GM23248 (cell line): Measurements from ENCODE around the gene ALDH1A2. TPM values are rescaled to one million over a fixed set of nuclear protein-coding genes. Genes with fewer than 3 reads are reported as not detected.

Source experiments
- DNase-seq: peaks from one replicate; pipeline ENCODE4 v3.0.0-alpha.2; 2015
- H2AFZ ChIP-seq: fragments of 200-600 bp; sonication (generic); 2 replicates; pipeline ENCODE4 v1.6.1; 2016; ENCODE audit warnings: antibody characterized with exemption
- H3F3A ChIP-seq: fragments of 200-600 bp; sonication (generic); 2 replicates; pipeline ENCODE4 v1.6.1; 2016; ENCODE audit warnings: mild to moderate bottlenecking, antibody characterized with exemption, mixed run types; ENCODE audit not compliant: insufficient read depth
- H3K27ac ChIP-seq: fragments of 200-600 bp; sonication (generic); 2 replicates; pipeline ENCODE4 v1.5.1; 2016; ENCODE audit warnings: mild to moderate bottlenecking
- H3K27me3 ChIP-seq: fragments of 200-600 bp; sonication (generic); replicated peaks from 2 replicates; pipeline ENCODE4 v1.6.1; 2016; ENCODE audit warnings: mild to moderate bottlenecking; ENCODE audit not compliant: insufficient read depth
- H3K36me3 ChIP-seq: fragments of 200-600 bp; sonication (generic); 2 replicates; pipeline ENCODE4 v1.6.1; 2016; ENCODE audit warnings: low read depth, mild to moderate bottlenecking
- H3K4me1 ChIP-seq: fragments of 200-600 bp; sonication (generic); 2 replicates; pipeline ENCODE4 v1.6.1; 2016; ENCODE audit warnings: mild to moderate bottlenecking; ENCODE audit not compliant: insufficient read depth
- H3K4me2 ChIP-seq: fragments of 200-600 bp; sonication (generic); one replicate; pipeline ENCODE4 v1.6.1; 2016; ENCODE audit warnings: mild to moderate bottlenecking; ENCODE audit not compliant: unreplicated experiment
- H3K4me3 ChIP-seq: fragments of 200-600 bp; sonication (generic); 2 replicates; pipeline ENCODE4 v1.5.1; 2016; ENCODE audit warnings: mild to moderate bottlenecking
- H3K79me2 ChIP-seq: fragments of 200-600 bp; sonication (generic); 2 replicates; pipeline ENCODE4 v1.6.1; 2016; ENCODE audit warnings: mild to moderate bottlenecking; ENCODE audit not compliant: insufficient read depth
- H3K9ac ChIP-seq: fragments of 200-600 bp; sonication (generic); 2 replicates; pipeline ENCODE4 v1.6.1; 2016; ENCODE audit warnings: mild to moderate bottlenecking
- H3K9me2 ChIP-seq: fragments of 200-600 bp; sonication (generic); 2 replicates; pipeline ENCODE4 v1.6.1; 2016; ENCODE audit warnings: mixed run types, mild to moderate bottlenecking, moderate library complexity; ENCODE audit not compliant: insufficient read depth
- H3K9me3 ChIP-seq: fragments of 200-600 bp; sonication (generic); one replicate; pipeline ENCODE4 v1.6.1; 2017; ENCODE audit warnings: low read depth
- H4K20me1 ChIP-seq: fragments of 200-600 bp; sonication (generic); 2 replicates; pipeline ENCODE4 v1.6.0; 2016; ENCODE audit not compliant: insufficient read depth
- EZH2 ChIP-seq: fragments of 200-600 bp; sonication (generic); IDR thresholded peaks from 2 replicates; pipeline ENCODE4 v1.6.1; 2018; ENCODE audit warnings: antibody characterized with exemption, mild to moderate bottlenecking; ENCODE audit not compliant: insufficient read depth, poor library complexity, severe bottlenecking
- EZH2phosphoT487 ChIP-seq: fragments of 200-600 bp; sonication (generic); IDR thresholded peaks from 2 replicates; pipeline ENCODE4 v1.6.1; 2018; ENCODE audit warnings: antibody characterized with exemption, moderate library complexity, mild to moderate bottlenecking, low read depth; ENCODE audit not compliant: insufficient read depth
- WGBS, 2 experiments: methylation state at CpG; one replicate each; pipeline ENCODE4 v1.1.6; 2015 to 2017; ENCODE audit warnings: low lambda C conversion rate in 2 of 2, low coverage in 1 of 2; ENCODE audit errors: missing lambda C conversion rate in 2 of 2; 5-methylcytosine and 5-hydroxymethylcytosine counted together
- in situ Hi-C: fragments of 300-500 bp; cut with MboI; formaldehyde crosslinking; loops from 2 replicates; pipeline ENCODE4 v1.15.0; 2020
- polyA plus RNA-seq: library from polyadenylated mRNA; unstranded; fragments of >200 nt; fragmentation: Nextera tagmentation; extraction: Ambion mirVana; gene quantifications from 2 replicates; pipeline ENCODE4 v1.2.1, GENCODE V29; 2016
- total RNA-seq: library from RNA; depleted of rRNA; stranded (reverse); fragments of >200 nt; shearing (Covaris generic); gene quantifications from 2 replicates; pipeline ENCODE4 v1.2.3, GENCODE V29; 2014

Gene ALDH1A2
- total and polyA plus RNA-seq, 2 experiments from 2014 or later, result 0.11 to 0.68 TPM

DNA sequence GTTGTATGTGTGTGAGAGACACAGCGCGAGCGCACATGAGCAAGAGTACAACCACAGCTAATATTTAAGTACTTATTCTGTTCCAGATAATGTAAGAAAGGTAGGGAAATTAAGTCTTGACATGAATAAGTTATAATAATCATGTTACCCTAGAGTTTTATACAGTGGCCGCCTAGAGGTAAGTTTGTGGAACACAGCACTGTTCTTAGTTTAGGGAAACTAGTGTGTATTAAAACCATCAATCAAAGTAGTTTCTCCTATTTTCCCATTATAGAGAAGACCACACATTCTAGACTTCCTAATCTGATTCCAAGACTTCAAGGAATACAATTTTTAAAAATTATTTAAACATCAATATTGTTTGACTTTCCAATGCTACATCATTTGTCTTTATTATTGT lies 9.5 kb downstream of the ALDH1A2 start:
- Histone ChIP-seq H3K9me2 (no peaks in the 10 kb centered on the region), H3K4me1 (no peaks in the 10 kb centered on the region), H3K4me2 (no peak overlapping the region), H4K20me1 (no peaks in the 10 kb centered on the region), H3K9ac (no peak overlapping the region), H3K27me3 (peaks cover 43% of the 10 kb centered on the region), H3K27ac (no peak overlapping the region), H3K9me3 (no peaks in the 10 kb centered on the region), H2AFZ (no peak overlapping the region), H3K79me2 (no peaks in the 10 kb centered on the region), H3K36me3 (no peaks in the 10 kb centered on the region), H3F3A (no peaks in the 10 kb centered on the region), H3K4me3 (no peak overlapping the region)
- in situ Hi-C loops, result no loop called here
- TF ChIP-seq EZH2, result no peak
- 81 to 86% methylated on average over 4 of the region's 4 CpGs for WGBS, 2 experiments
- DNase-seq, result no peak

GRCh38 chr15:58053315-58054153 lies 12.0 kb downstream of the ALDH1A2 start:
- no peaks in the 10 kb centered on the region for H3F3A ChIP-seq
- no peak overlapping the region for H3K27ac ChIP-seq
- no peaks in the 10 kb centered on the region for H3K79me2 ChIP-seq
- H4K20me1 ChIP-seq, result no peaks in the 10 kb centered on the region
- peaks cover 29% of the 10 kb centered on the region for H3K27me3 ChIP-seq
- H2AFZ ChIP-seq, result no peak overlapping the region
- no peak overlapping the region for H3K4me2 ChIP-seq
- H3K9ac ChIP-seq, result no peak overlapping the region
- DNase-seq, result no peak
- no peaks in the 10 kb centered on the region for H3K4me1 ChIP-seq
- no peaks in the 10 kb centered on the region for H3K9me2 ChIP-seq
- no peaks in the 10 kb centered on the region for H3K9me3 ChIP-seq
- H3K4me3 ChIP-seq, result no peak overlapping the region
- TF ChIP-seq EZH2 (no peak), EZH2phosphoT487 (no peak)
- 60 to 64% methylated on average over 4 of the region's 4 CpGs for WGBS, 2 experiments
- H3K36me3 ChIP-seq, result no peaks in the 10 kb centered on the region
- in situ Hi-C loops, result no loop called here

- in situ Hi-C loops, result no loop called here
- H3K9me3 ChIP-seq, result no peaks in the 10 kb centered on the region
Observed at GRCh38 chr15:58052334-58052733, 13.2 kb downstream of the ALDH1A2 start.

DNA sequence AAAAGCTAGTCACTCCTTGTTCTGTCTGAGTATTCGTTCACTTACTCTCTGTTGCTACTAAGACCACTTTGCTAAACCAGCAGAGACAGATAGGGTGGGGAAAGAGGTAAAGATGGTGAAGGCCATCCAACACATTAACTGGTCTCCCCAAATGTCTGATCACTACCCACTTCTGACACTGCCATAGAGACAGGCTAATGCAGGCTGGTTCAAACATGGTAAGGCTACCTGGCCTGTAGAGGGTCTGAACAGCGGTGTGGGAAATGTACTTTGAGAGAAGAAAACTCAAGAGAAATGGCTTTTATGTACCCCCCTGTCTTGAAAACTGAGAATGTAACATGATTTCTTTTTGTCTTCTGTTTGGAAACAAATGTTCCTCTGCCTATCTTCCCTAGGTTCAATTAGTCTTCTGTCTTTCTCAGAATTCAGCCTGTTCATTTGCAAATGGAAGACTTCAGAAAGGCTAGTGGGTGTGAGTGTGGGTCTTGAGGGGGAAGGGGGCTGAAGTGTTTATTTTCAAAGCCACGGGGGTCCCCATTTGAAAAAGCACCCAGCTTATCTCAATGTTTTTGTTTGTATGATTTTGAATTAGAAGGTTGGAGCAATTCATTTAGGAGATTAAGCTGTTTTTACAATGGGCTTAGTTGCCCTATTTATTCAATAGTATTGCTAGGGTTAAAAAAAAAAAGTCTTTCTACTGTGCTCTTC lies 15.8 kb downstream of the ALDH1A2 start:
- Histone ChIP-seq H3K27me3 (peaks cover 32% of the 10 kb centered on the region), H3K79me2 (no peaks in the 10 kb centered on the region), H3K4me1 (no peaks in the 10 kb centered on the region), H3F3A (no peaks in the 10 kb centered on the region), H3K9me2 (no peaks in the 10 kb centered on the region), H3K4me2 (no peak overlapping the region), H2AFZ (no peak overlapping the region), H3K36me3 (no peaks in the 10 kb centered on the region), H3K4me3 (no peak overlapping the region), H4K20me1 (no peaks in the 10 kb centered on the region), H3K27ac (no peak overlapping the region), H3K9ac (no peak overlapping the region), H3K9me3 (no peaks in the 10 kb centered on the region)
- in situ Hi-C loops, result no loop called here
- TF ChIP-seq EZH2phosphoT487, result no peak
- no peak for TF ChIP-seq EZH2
- WGBS, 2 experiments, result 38 to 39% methylated on average over 3 of the region's 3 CpGs
- no peak for DNase-seq

More at GRCh38 chr15:58052334-58052733, 13.2 kb downstream of the ALDH1A2 start:
- Histone ChIP-seq H3K27ac (no peak overlapping the region), H3K4me1 (no peaks in the 10 kb centered on the region), H3K79me2 (no peaks in the 10 kb centered on the region), H4K20me1 (no peaks in the 10 kb centered on the region), H3K27me3 (peaks cover 41% of the 10 kb centered on the region), H3K9me2 (no peaks in the 10 kb centered on the region), H2AFZ (no peak overlapping the region), H3K4me2 (no peak overlapping the region), H3K9ac (no peak overlapping the region), H3K4me3 (no peak overlapping the region), H3K36me3 (no peaks in the 10 kb centered on the region), H3F3A (no peaks in the 10 kb centered on the region)
- WGBS, 2 experiments, result 82 to 89% methylated on average over 5 of the region's 5 CpGs
- no peak for DNase-seq
- TF ChIP-seq EZH2phosphoT487, result no peak
- TF ChIP-seq EZH2, result no peak
